Astrocyte (in vitro differentiated cells and primary cell): Measurements from ENCODE around the gene ABHD17A. TPM values are rescaled to one million over a fixed set of nuclear protein-coding genes. Genes with fewer than 3 reads are reported as not detected.

ENCODE experiments used
- DNase-seq: peaks from one replicate; pipeline ENCODE4 v3.0.0-alpha.2; 2010; ENCODE audit warnings: low read depth
- FAIRE-seq: peaks from 2 replicates; lab custom pipeline; 2011; peaks lifted over from hg19 to GRCh38; lab: Jason Lieb, UNC
- H2AFZ ChIP-seq: 2 replicates; pipeline ENCODE4 v1.6.0; 2012; ENCODE audit warnings: low read depth, low read length, inconsistent platforms
- H3K27ac ChIP-seq: 2 replicates; pipeline ENCODE4 v1.5.1; 2011; ENCODE audit warnings: low read depth, low read length, inconsistent platforms
- H3K27me3 ChIP-seq: 2 replicates; pipeline ENCODE4 v1.6.0; 2011; ENCODE audit warnings: low read length, inconsistent platforms; ENCODE audit not compliant: insufficient read depth
- H3K36me3 ChIP-seq: 2 replicates; pipeline ENCODE4 v1.5.1; 2011; ENCODE audit warnings: low read length, inconsistent platforms; ENCODE audit not compliant: insufficient read depth
- H3K4me1 ChIP-seq: 2 replicates; pipeline ENCODE4 v1.5.1; 2011; ENCODE audit warnings: low read length, inconsistent platforms; ENCODE audit not compliant: insufficient read depth
- H3K4me2 ChIP-seq: 2 replicates; pipeline ENCODE4 v1.6.0; 2012; ENCODE audit warnings: low read length, inconsistent platforms
- H3K4me3 ChIP-seq: 2 replicates; pipeline ENCODE4 v1.5.1; 2011; ENCODE audit warnings: low read depth, mild to moderate bottlenecking, low read length, inconsistent platforms; ENCODE audit not compliant: insufficient read depth
- H3K79me2 ChIP-seq: 2 replicates; pipeline ENCODE4 v1.6.0; 2012; ENCODE audit warnings: mild to moderate bottlenecking, low read length, inconsistent platforms; ENCODE audit not compliant: insufficient read depth
- H3K9ac ChIP-seq: 2 replicates; pipeline ENCODE4 v1.6.0; 2012; ENCODE audit warnings: mild to moderate bottlenecking, low read length, inconsistent platforms
- H3K9me3 ChIP-seq: 2 replicates; pipeline ENCODE4 v1.5.1; 2012; ENCODE audit warnings: low read depth, mild to moderate bottlenecking, low read length, inconsistent platforms; ENCODE audit not compliant: insufficient read depth
- H4K20me1 ChIP-seq: 2 replicates; pipeline ENCODE4 v1.6.0; 2012; ENCODE audit warnings: low read length, inconsistent platforms; ENCODE audit not compliant: insufficient read depth
- H3K27ac Mint-ChIP-seq: one replicate; pipeline ENCODE4 v1.8.0; 2021; ENCODE audit warnings: mild to moderate bottlenecking, mixed read lengths; ENCODE audit not compliant: unreplicated experiment
- H3K27me3 Mint-ChIP-seq: one replicate; pipeline ENCODE4 v1.8.0; 2021; ENCODE audit warnings: low read depth, mixed read lengths; ENCODE audit not compliant: unreplicated experiment
- H3K36me3 Mint-ChIP-seq: one replicate; pipeline ENCODE4 v1.8.0; 2021; ENCODE audit warnings: low read depth, mixed read lengths; ENCODE audit not compliant: unreplicated experiment
- H3K4me1 Mint-ChIP-seq: one replicate; pipeline ENCODE4 v1.8.0; 2021; ENCODE audit warnings: low read depth, mixed read lengths; ENCODE audit not compliant: unreplicated experiment
- H3K4me3 Mint-ChIP-seq: one replicate; pipeline ENCODE4 v1.8.0; 2021; ENCODE audit warnings: mild to moderate bottlenecking, moderate library complexity, mixed read lengths; ENCODE audit not compliant: unreplicated experiment
- H3K9me3 Mint-ChIP-seq: one replicate; pipeline ENCODE4 v1.8.0; 2021; ENCODE audit warnings: mild to moderate bottlenecking, mixed read lengths; ENCODE audit not compliant: unreplicated experiment
- CTCF ChIP-seq: IDR thresholded peaks from 2 replicates; pipeline ENCODE4 v1.5.1; 2011; ENCODE audit warnings: low read depth, mild to moderate bottlenecking, inconsistent platforms, low read length, moderate library complexity; ENCODE audit not compliant: insufficient read depth
- EZH2 ChIP-seq: IDR thresholded peaks from 2 replicates; pipeline ENCODE4 v1.6.1; 2012; ENCODE audit warnings: mild to moderate bottlenecking, low read length, inconsistent platforms; ENCODE audit not compliant: insufficient read depth
- total RNA-seq: library from RNA; stranded (reverse); gene quantifications from 2 replicates; pipeline ENCODE4 v1.2.1, GENCODE V29; 2021

ABHD17A gene
- total RNA-seq, 1 donor from 2014 or later, result 56.7 TPM

- Mint-ChIP-seq H3K4me1 (peaks cover 2% of the 10 kb centered on the region), H3K9me3 (peaks cover 7% of the 10 kb centered on the region), H3K4me3 (no peak overlapping the region), H3K27me3 (peaks cover 5% of the 10 kb centered on the region), H3K36me3 (peaks cover 6% of the 10 kb centered on the region), H3K27ac (no peak overlapping the region)
- no peak overlapping the region for H3K4me2 ChIP-seq
- peaks cover 9% of the 10 kb centered on the region for H3K9me3 ChIP-seq
- H3K4me3 ChIP-seq, result no peak overlapping the region
- H4K20me1 ChIP-seq, result no peaks in the 10 kb centered on the region
- H3K36me3 ChIP-seq, result no peaks in the 10 kb centered on the region
- TF ChIP-seq CTCF (no peak), EZH2 (no peak)
- DNase-seq, result no peak
- FAIRE-seq, result no peak
- H3K79me2 ChIP-seq, result no peaks in the 10 kb centered on the region
- H3K27me3 ChIP-seq, result no peaks in the 10 kb centered on the region
- no peak overlapping the region for H3K9ac ChIP-seq
- H3K27ac ChIP-seq, result no peak overlapping the region
- H2AFZ ChIP-seq, result no peak overlapping the region
- H3K4me1 ChIP-seq, result no peaks in the 10 kb centered on the region
These were observed 47.1 kb upstream of the ABHD17A start for GRCh38 chr19:1932395-1932794.

- no peak overlapping the region for H3K4me3 Mint-ChIP-seq
- no peak for FAIRE-seq
- H3K27me3 Mint-ChIP-seq, result peaks cover 5% of the 10 kb centered on the region
- no peak overlapping the region for H2AFZ ChIP-seq
- H3K36me3 Mint-ChIP-seq, result peaks cover 8% of the 10 kb centered on the region
- no peak overlapping the region for H3K27ac Mint-ChIP-seq
- H4K20me1 ChIP-seq, result no peaks in the 10 kb centered on the region
- H3K4me3 ChIP-seq, result no peak overlapping the region
- peaks cover 2% of the 10 kb centered on the region for H3K4me1 Mint-ChIP-seq
- peaks cover 7% of the 10 kb centered on the region for H3K9me3 Mint-ChIP-seq
- no peaks in the 10 kb centered on the region for H3K36me3 ChIP-seq
- no peak for DNase-seq
- no peak overlapping the region for H3K9ac ChIP-seq
- H3K4me2 ChIP-seq, result no peak overlapping the region
- no peaks in the 10 kb centered on the region for H3K4me1 ChIP-seq
- H3K27ac ChIP-seq, result no peak overlapping the region
- no peak for TF ChIP-seq EZH2
- no peak for TF ChIP-seq CTCF
- no peaks in the 10 kb centered on the region for H3K79me2 ChIP-seq
- peaks cover 9% of the 10 kb centered on the region for H3K9me3 ChIP-seq
- H3K27me3 ChIP-seq, result no peaks in the 10 kb centered on the region
These were observed 46.1 kb upstream of the ABHD17A start for GRCh38 chr19:1931445-1931844.

GRCh38 chr19:1929021-1929742 lies 43.9 kb upstream of the ABHD17A start:
- Histone ChIP-seq H4K20me1 (no peaks in the 10 kb centered on the region), H3K79me2 (no peaks in the 10 kb centered on the region), H3K27ac (no peak overlapping the region), H3K4me2 (peak overlapping the region; percentile 85), H3K9me3 (peaks cover 3% of the 10 kb centered on the region), H3K36me3 (no peaks in the 10 kb centered on the region), H3K4me1 (no peaks in the 10 kb centered on the region), H3K4me3 (peak overlapping the region; percentile 44), H3K9ac (peak overlapping the region; percentile 54), H2AFZ (peak overlapping the region; percentile 69), H3K27me3 (no peaks in the 10 kb centered on the region)
- DNase-seq (peak; percentile 22), FAIRE-seq (no peak)
- H3K4me3 Mint-ChIP-seq, result peak overlapping the region; percentile 76
- H3K27me3 Mint-ChIP-seq, result peaks cover 5% of the 10 kb centered on the region
- no peaks in the 10 kb centered on the region for H3K4me1 Mint-ChIP-seq
- peaks cover 4% of the 10 kb centered on the region for H3K36me3 Mint-ChIP-seq
- H3K27ac Mint-ChIP-seq, result no peak overlapping the region
- peak; percentile 69 for TF ChIP-seq CTCF
- no peak for TF ChIP-seq EZH2
- peaks cover 2% of the 10 kb centered on the region for H3K9me3 Mint-ChIP-seq
